Measurements from ENCODE around the gene TSPAN9.

TSPAN9 gene

GRCh38 chr12:3099146-3099545 is 22.0 kb downstream of the TSPAN9 start:
- no peak for DNase-seq (ENCODE audit: low read depth in 2 of 3, low spot score in 1 of 3)

GRCh38 chr12:3101309-3102024 is 24.3 kb downstream of the TSPAN9 start:
- DNase-seq (ENCODE audit: low read depth in 2 of 3, low spot score in 1 of 3), result no peak

- no peak for DNase-seq (ENCODE audit: low read depth in 2 of 3, low spot score in 1 of 3)
Observed at GRCh38 chr12:3102771-3103410, 25.7 kb downstream of the TSPAN9 start.

- DNase-seq (ENCODE audit: low read depth in 2 of 3, low spot score in 1 of 3), result no peak
Observed at GRCh38 chr12:3103806-3104205, 26.6 kb downstream of the TSPAN9 start.

- DNase-seq (ENCODE audit: low read depth in 2 of 3, low spot score in 1 of 3), result no peak
Observed at GRCh38 chr12:3105690-3106479, 28.7 kb downstream of the TSPAN9 start.

GRCh38 chr12:3106579-3106978 is 29.4 kb downstream of the TSPAN9 start:
- DNase-seq (ENCODE audit: low read depth in 2 of 3, low spot score in 1 of 3), result no peak

- DNase-seq (ENCODE audit: low read depth in 2 of 3, low spot score in 1 of 3), result no peak
Observed at GRCh38 chr12:3107071-3107583, 29.9 kb downstream of the TSPAN9 start.

- no peak for DNase-seq (ENCODE audit: low read depth in 2 of 3, low spot score in 1 of 3)
Observed at GRCh38 chr12:3107954-3108353, 30.8 kb downstream of the TSPAN9 start.

- no peak for DNase-seq (ENCODE audit: low read depth in 2 of 3, low spot score in 1 of 3)
Observed at GRCh38 chr12:3110578-3110977, 33.4 kb downstream of the TSPAN9 start.

- DNase-seq (ENCODE audit: low read depth in 2 of 3, low spot score in 1 of 3), result no peak
Observed at GRCh38 chr12:3113671-3114325, 36.6 kb downstream of the TSPAN9 start.

- no peak for DNase-seq (ENCODE audit: low read depth in 2 of 3, low spot score in 1 of 3)
Observed at GRCh38 chr12:3114671-3115070, 37.5 kb downstream of the TSPAN9 start.

- no peak for DNase-seq (ENCODE audit: low read depth in 2 of 3, low spot score in 1 of 3)
Observed at GRCh38 chr12:3115078-3115477, 37.9 kb downstream of the TSPAN9 start.

GRCh38 chr12:3116106-3116844 is 39.1 kb downstream of the TSPAN9 start:
- no peak for DNase-seq (ENCODE audit: low read depth in 2 of 3, low spot score in 1 of 3)

- no peak for DNase-seq (ENCODE audit: low read depth in 2 of 3, low spot score in 1 of 3)
Observed at GRCh38 chr12:3117144-3117581, 40.0 kb downstream of the TSPAN9 start.

GRCh38 chr12:3117591-3118015 is 40.4 kb downstream of the TSPAN9 start:
- DNase-seq (ENCODE audit: low read depth in 2 of 3, low spot score in 1 of 3), result no peak

GRCh38 chr12:3119192-3119755 is 42.1 kb downstream of the TSPAN9 start:
- DNase-seq (ENCODE audit: low read depth in 2 of 3, low spot score in 1 of 3), result no peak

- no peak for DNase-seq (ENCODE audit: low read depth in 2 of 3, low spot score in 1 of 3)
Observed at GRCh38 chr12:3119756-3120601, 42.8 kb downstream of the TSPAN9 start.

- DNase-seq (ENCODE audit: low read depth in 2 of 3, low spot score in 1 of 3), result no peak
Observed at GRCh38 chr12:3120701-3121100, 43.5 kb downstream of the TSPAN9 start.

Data from stimulated activated CD4-positive, alpha-beta T cell treated with anti-CD3 and anti-CD28 coated beads, Interleukin-12 subunit alpha, Interleukin-12 subunit beta, amount 100 ng/mL, for 48 hours (primary cell).